Measurements from ENCODE around the gene C2orf72.

DNA sequence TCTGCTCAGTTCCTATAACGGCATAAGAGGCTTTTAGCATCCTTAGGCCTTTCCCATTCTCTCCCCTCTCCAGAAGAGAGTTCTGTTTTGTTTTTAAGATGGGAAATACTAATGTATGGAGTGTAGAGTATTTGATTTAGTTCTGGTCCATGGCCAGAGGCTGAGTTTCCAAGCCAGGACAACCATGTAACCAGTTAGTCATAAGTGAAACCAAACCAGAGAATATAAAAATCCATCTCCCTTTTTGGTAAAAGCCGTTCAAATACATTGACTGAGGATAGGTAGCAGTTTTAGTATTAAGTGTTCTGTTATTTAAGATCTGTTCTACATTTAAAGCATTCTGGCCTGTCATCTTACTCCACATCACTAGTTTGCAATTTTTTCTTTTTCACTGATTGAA, 22.4 kb downstream of the C2orf72 start:
- TF ChIP-seq CTCF (IDR thresholded peaks at IDR 0.05; ENCODE audit: extremely low read depth in 1 of 2, insufficient read depth in 1 of 2, low read depth in 1 of 2, low read length in 2 of 2) = no peak
- TF ChIP-seq POLR2AphosphoS5 (IDR thresholded peaks at IDR 0.05; ENCODE audit: insufficient read depth, low read depth, low read length) = no peak

Data from endothelial cell of umbilical vein (primary cell).